ENCODE data around the gene HOTAIR. TPM values are rescaled to one million over a fixed set of nuclear protein-coding genes. Genes with fewer than 3 reads are reported as not detected.

The HOTAIR gene
- total RNA-seq, 1 donor from 2014 or later, result 12.5 TPM

DNA sequence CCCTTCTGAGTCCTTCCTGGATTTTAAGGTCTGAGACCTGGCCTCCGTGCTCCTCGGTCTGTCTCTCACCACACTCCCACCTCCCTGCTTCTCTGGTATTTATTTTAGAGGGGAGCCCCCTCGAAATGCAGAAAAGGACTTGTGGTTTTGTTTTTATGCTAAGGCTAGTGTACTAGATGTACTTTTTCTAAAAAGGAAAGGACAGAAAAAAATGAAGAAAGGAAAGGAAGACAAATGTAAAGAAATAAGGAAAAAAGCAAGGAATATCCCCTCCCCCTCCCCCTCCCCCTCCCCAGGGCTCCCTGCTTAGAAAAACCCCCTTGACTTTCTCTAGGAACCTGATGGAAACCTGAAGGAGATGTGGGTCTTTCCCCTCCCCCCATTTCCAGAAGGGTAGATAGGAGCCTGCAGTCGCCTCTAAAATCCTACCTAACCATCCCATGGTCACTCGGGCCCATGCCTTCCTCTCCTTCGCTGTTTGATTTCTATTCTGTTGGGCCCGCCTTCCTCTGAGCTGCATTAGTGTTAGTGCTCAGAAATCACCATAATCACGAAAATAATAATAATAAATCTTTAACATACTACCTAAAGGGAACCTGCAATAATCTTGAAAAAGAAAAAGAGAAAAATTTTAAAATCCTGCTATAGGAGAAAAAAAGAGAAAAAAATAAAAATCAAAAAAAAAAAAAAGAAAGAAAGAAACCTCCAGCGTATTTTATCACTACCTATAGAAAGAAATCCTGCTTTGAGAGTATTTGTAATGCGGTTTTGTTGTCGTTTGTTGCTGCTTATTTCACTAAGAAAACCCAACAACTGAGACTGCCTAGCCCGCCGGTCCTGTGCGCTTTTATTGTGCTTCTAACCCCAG lies 37.1 kb upstream of the HOTAIR start:
- no peak for DNase-seq (ENCODE audit: low spot score)

DNA sequence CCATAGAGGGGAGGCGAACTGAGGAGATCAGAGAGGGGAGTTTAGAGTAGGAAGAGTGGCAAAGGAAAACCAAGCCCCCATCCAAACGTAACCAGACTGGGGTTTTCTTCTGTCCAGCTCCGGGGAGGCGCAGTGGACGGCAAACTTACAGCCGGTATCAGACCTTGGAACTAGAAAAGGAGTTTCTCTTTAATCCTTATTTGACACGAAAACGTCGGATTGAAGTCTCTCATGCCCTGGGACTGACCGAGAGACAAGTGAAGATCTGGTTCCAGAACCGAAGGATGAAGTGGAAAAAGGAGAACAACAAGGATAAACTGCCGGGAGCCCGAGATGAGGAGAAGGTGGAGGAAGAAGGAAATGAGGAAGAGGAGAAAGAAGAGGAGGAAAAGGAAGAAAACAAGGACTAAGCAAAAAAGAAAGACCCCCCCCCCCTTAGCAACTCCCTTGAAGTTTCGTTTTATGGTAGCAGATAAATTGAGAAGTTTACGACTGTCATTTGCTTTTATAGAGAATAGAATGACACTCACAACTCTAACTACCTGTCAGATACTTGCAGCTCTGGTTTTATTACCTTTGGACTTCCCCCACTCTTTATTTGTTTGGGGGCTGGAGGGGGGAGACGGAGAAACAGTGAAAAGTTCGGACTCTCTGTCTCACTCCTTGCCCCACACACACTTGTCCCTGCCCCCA lies 36.4 kb upstream of the HOTAIR start:
- DNase-seq (ENCODE audit: low spot score), result no peak

DNA sequence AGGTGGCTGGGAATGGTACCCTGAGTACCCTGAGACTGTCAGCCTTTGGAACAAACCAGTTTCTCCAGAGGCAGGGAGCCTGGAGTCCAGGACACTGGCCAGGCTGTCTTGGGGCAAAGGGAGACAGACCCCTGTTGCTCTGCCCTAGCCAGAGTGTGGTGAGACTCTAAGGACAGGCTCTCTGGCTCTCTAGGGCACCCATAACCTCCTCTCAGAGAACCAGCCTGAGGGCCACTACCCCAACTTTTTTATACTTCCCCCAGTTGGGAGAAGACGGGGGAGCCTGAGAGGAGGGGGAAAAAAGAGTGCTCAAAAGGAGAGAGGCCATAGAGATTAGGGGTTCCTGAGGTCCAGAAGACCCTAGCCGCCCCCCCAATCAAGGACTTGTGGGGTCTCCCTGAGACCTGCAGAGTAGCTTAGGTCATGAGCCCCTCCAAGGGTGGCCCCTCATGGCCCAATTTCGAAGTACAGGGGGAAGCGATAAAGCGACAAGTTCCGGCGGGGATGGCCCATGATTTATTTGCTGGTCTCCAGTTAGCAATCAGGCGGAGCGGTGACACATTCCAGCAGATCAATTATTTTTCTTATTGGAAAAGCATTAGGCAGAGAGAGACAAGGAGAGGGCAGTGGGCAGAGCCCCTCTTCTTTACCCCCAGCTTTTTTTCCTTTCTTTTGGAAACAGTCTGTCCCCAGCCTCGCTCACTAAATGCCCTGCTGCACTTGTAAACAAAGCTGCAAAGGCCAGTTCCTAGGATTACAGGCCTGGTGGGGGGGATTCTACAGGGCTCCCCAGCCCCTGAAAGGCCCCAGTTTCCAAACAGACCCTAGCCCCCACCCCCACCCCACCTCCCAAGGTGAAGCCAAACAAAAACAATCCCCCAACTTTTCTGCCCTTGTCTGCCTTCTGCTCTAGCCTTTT lies 35.6 kb upstream of the HOTAIR start:
- DNase-seq (ENCODE audit: low spot score), result no peak

DNA sequence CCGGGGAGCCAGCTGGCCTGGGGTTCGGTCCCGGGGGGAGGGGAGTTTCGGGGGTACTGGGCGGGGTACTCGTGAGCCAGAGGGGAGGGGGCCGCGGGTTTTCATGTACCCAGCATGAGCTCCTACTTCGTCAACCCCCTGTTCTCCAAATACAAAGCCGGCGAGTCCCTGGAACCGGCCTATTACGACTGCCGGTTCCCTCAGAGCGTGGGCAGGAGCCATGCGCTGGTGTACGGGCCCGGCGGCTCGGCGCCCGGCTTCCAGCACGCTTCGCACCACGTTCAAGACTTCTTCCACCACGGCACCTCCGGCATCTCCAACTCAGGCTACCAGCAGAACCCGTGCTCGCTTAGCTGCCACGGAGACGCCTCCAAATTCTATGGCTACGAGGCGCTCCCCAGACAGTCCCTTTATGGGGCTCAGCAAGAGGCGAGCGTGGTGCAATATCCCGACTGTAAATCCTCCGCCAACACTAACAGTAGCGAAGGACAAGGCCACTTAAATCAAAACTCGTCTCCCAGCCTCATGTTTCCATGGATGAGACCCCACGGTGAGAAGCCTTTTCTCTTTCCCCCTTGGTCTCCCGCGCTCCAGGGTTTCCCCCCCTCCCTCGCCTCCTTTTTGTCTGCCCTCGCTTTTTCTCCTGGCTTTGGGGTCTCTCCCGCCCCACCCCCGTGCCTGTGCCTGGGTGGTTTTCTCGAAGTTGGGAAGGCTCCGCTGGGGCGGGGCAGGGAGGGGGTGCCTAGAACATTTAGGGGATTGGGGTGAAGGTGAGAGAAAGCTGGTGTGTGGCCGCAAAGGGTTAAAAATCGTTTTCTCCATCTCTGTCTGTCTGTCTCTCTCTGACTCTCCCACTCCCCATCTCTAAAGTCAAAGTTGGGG lies 34.7 kb upstream of the HOTAIR start:
- DNase-seq (ENCODE audit: low spot score), result no peak

DNA sequence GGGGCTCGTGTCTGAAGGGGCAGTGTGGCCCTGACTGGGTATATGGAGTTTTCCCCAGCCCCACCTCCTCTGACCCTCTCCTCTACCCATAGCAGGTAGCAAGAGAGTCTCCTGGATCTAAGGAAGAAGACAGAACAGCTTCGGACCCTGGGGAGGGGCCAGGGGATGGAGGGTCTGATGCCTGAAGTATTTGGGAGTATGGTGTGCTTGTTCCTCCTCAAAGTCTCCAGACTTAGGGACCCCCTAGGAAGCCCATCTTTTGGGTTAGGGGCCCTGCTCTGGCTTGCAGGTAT lies 33.5 kb upstream of the HOTAIR start:
- DNase-seq (ENCODE audit: low spot score), result no peak

DNA sequence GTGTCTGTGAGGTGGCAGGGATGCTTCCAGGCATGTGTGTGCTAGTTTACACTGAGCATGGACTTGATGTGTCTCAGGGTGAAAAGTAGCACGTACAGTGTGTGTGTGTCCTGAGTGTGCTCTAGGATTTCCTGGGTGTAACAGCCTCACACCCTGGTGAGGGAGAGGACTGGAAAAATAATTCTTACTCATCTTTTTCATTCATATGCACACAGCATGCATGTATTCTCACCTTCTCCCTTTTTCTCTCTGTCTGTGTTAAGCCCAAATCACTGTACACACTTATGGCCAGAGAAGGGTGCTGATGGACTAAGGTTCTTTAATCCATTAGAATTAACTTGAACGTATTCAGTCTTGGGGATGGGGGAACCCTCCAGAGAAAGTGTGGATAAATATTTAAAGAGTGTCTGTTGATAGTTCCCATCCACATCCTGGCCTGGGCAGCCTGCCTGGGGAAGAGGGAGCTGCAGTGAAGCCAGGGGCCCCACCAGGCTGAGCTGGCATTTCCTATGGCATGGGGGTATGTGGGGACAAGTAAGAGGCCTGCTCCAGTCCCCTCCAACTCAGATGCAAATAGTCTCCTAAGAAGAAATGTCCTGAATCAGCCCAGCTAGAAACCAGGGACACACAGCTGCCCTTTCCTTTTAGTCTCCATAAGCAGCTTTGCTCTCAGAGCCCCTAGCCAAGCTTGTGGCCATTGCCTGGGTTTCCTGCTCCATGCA lies 32.9 kb upstream of the HOTAIR start:
- DNase-seq (ENCODE audit: low spot score), result no peak

DNA sequence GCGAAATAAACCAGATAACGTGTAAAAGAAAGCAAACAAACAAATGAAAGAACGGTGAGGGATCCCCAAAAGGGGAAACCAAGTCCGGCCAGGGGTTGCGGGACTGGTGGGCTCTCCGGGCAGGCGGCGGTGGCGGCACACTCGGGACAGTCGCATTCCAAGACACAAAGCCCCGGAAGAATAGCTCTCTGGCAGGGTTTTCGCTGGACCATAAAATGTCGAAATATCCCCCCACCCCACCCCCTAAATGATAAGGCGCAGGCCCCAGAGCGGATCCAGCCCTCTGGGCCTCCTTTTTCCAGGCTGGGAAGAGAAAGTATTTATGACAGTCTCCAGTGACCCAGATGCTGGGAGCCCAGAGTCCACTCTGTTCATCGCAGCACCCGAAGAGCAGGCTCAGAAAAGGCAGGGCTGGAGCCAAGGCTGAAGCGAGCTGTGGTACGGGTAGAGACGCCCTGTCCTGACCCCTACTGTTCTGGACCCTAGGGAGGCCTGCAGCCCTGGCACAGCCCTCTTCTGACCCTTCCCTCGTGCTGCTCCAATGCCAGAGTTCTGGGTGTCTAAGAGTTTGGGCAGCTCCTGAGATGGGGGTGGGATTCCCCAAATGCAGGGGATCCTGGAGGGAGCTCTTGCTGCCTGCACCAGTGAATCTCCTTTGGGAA lies 31.9 kb upstream of the HOTAIR start:
- peak; percentile 84 for DNase-seq (ENCODE audit: low spot score)

DNA sequence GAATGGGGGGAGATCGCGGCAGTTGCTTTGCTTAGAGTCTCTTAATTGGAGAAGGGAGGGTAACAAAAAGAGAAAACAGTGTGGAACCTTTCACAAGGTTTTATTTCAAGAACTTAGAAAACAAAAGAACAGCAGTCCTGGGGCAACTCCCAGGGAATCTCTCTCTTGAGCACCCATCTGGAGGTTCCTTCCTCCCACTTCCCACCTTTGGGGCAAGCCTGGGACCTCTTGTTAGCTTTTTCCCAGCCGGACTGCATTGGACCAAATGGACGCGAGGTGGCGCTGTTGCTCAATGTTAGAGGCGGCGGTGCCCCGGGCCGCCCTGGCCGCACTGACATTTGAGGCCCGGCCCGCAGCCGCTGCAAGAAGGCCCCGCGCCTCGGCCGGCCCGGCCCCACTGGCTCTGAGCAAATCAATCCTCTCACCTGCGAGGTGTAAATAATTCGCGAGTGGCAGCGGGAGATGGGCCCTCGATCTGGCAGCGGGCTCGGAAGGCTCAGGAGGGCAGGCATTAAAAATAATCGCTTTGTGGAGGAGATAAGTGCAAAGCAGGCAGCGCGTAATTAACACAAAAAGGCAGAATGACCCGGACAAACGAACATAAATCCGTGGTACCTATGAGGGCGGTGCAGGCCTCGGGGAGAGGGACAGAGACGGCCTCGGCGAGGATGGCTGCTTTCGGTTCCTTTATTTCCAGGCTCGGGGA lies 31.3 kb upstream of the HOTAIR start:
- peak; percentile 95 for DNase-seq (ENCODE audit: low spot score)

DNA sequence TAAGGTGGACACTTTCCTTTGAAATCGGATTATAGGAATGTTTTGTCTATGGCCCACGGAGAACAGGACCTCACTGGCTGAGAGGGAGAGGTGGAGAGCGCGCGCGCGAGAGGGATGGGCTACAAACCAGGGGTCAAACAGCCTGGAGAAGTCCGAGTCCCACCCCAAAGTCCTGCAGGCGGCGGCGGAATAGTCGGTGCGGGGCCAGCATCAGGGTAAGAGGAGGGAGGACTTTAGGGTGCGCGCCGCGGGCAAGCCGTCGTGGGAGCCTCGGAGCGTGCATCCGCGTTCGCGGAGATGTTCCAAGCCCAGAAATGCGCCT lies 30.7 kb upstream of the HOTAIR start:
- DNase-seq (ENCODE audit: low spot score), result no peak

DNA sequence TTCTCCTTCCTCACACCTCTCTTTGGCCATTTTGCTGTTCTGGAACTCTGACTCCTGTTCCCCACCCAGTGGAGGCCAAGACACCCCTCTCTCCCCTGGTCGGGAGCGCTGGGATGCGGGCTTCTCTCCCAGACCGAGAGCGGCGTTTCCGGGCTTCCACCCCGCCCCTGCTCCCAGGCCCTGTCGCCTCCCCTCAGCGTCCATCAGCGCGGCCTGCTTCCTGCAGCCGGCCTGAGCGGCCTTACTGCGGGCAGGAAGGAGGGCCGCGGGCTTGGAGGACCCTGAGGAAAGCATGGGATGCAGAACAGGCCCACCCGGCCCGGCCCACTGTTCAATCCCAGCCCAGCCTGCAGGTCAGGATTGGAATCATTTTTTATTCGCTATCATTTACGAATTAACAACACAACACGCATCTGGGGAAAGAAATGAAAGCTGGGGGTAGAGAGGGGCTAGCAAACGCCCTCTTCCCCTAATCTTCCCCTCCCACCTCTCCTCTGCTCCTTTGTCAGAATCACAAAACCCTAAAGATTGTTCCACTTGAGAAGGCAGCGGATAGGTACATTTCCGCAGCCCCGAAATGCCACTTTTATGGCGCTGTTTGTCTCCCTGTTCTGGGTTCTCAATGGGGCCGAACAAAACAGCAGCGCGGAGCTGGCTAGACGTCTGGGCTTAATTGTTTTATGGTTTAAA lies 30.2 kb upstream of the HOTAIR start:
- DNase-seq (ENCODE audit: low spot score), result no peak

DNA sequence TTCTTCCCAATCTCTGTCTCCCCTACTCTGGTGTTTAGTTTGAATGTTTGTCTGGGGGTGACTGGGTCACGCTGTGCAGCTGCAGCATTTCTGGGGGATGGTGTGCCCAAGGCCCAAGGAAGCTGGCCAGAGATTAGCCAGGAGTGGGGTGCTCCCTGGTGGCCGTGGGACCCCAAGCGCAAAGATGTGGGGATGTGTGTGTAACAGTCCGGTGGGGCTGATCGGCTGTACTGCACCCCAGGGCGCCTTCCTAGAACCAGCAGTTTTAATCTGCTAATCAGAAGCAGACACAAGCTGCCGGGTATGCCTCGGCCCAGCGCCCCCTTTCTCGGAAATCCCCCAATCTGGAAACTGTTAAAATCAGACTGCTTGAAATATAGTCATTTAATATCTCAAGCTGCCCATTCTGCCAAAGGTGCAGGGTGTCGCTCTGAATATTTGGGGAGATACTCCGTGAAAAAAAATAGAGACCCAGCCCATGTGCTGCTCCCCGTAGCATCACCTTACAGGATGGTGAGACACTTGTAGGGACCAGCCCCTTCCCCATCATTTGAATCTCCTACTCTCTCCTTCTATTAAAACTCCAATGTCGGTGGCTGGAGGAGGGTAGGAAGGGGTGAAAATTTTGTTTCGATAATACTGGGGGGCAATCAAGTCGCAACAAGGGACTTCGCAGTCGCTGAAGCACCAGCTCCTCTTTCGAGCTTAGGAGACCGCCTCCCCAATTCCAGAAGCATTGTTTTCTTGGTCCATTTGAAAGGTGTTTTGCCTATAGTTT lies 29.5 kb upstream of the HOTAIR start:
- no peak for DNase-seq (ENCODE audit: low spot score)

DNA sequence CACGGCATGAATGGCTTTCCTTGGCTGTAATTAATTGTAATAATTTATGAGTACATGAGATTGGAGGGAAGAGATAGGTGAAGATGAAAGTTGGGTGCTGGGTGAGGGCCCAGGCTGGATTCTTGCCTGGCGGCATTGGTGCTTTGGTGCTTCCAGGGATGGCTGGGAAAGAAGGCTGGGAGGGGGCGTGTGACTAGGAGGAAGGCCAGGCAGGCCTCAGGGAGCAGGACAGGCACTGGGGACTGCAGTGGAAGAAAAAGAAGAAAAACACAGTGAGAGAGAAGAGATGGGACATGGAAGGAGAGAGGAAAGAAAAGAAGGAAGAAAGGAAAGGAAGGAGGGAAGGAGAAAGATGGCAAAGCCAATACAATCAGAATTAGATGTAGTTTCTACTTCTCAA lies 28.9 kb upstream of the HOTAIR start:
- DNase-seq (ENCODE audit: low spot score), result no peak

DNA sequence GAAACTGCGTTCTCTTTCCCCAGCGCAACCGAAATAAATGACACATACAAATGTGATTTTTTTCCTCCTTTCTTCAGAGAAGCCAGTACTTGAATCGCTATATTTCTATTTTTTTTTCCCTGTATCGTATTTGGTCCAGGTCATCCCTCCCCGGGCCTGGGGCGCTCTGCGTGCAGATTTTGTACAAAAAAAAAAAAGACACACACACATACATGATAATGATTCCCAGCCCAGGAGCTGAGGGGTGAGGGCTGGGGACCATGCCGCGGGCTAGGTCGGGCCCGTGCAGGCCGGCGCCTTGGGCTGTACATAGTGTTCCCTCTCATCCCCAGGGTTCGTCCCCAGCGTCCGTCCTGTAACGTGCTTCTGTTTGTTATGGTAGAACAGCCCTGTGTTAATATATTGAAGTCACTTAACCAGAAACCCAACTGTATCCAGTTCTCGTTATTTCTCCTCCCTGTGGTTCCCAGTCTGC lies 28.2 kb upstream of the HOTAIR start:
- DNase-seq (ENCODE audit: low spot score), result no peak

DNA sequence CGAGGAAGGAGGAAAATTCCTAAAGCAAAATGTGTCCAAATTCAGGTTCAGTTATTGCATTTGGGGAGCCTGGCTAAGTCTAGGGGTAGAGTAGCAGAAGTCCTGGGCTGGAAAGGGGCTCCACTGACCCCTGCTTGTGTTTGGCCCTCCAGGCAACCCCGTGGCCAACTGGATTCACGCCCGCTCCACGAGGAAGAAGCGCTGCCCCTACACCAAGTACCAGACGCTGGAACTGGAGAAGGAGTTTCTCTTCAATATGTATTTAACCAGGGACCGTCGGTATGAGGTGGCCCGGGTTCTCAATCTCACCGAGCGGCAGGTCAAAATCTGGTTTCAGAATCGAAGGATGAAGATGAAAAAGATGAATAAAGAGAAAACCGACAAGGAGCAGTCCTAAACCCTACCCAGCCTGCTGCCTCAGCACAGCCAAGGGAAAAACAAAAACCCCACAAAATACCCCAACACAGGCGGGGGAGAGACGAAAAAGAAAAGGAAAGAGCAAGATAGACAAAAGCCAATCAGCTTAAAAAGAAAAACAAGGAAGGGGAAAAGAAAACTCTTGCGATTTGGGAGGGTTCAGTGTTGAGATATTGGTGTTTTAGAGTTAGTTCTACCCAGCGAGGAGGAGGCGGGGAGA lies 27.6 kb upstream of the HOTAIR start:
- DNase-seq (ENCODE audit: low spot score), result no peak

DNA sequence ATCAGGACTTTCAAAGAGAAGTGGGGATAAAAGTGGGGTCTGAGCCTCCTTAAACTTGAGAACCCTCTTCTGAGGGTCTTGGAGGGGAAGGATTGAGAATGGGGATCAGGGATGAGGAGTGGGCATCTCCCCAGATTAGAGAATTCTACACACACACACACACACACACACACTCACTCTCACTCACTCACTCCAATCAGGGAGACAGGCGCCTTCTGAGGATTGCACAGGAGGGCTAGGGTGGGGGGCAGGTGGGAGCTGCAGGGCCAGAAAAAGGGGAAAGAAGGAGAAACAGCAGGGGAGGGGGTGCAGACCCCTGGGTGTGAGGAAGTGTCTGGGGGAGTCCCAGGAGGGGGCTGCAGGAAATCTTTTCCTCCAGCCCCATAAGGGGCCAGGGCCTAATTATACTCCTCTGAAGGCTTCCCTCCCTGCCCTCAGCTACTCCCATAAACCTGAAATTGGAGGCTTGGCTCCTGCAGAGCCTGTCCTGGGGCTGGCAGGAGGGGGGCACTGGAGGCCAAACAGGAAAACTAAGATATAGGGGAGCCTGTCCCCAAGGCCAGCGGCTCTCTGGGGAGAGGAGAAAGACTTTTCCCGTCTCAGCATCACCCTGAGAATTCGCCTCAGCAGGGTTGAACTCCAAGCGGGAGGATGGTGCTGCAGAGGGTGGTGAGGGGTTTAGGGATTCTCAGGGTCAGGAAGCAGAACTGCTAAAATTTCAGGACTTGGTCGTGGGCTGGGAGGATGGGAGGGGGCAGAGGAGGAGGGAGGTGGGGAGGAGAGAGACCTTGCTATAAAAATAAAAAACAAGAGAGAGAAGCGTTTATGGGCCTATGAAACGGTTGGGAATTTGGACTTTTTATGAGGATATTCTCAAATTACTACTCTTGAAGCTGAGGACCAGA lies 26.8 kb upstream of the HOTAIR start:
- DNase-seq (ENCODE audit: low spot score), result no peak

Data from umbilical cord (tissue), 2 donors.